ENCODE data around the gene UNC45B.
"Not testable (repeated sequence)": the region's sequence is repeated elsewhere in the genome, so short reads cannot be mapped to it uniquely, and the experiment has no call there.

Gene UNC45B

GRCh38 chr17:35141681-35142466, 5.7 kb upstream of the UNC45B start, which contains the start of gene NLE1:
Gene NLE1 (minus strand): TSS chr17:35142303. CDS start chr17:35142275, 28 bp downstream.
- DNase-seq (ENCODE audit: low spot score), result peak; percentile 92

- no peak for DNase-seq (ENCODE audit: low spot score)
Observed at GRCh38 chr17:35142467-35142796, 5.2 kb upstream of the UNC45B start.

- no peak for DNase-seq (ENCODE audit: low spot score)
Observed at GRCh38 chr17:35144840-35145239, 2.8 kb upstream of the UNC45B start.

- no peak for DNase-seq (ENCODE audit: low spot score)
Observed at GRCh38 chr17:35146214-35146833, 1.3 kb upstream of the UNC45B start.

GRCh38 chr17:35148144-35148543, 527 bp downstream of the UNC45B start:
- DNase-seq (ENCODE audit: low spot score), result no peak

GRCh38 chr17:35149941-35150340, 2.3 kb downstream of the UNC45B start:
- no peak for DNase-seq (ENCODE audit: low spot score)

GRCh38 chr17:35151080-35151479, 3.5 kb downstream of the UNC45B start:
- not testable (repeated sequence) for DNase-seq (ENCODE audit: low spot score)

- no peak for DNase-seq (ENCODE audit: low spot score)
Observed at GRCh38 chr17:35152421-35153140, 5.0 kb downstream of the UNC45B start.

GRCh38 chr17:35154196-35155165, 6.9 kb downstream of the UNC45B start:
- DNase-seq (ENCODE audit: low spot score), result no peak

- DNase-seq (ENCODE audit: low spot score), result no peak
Observed at GRCh38 chr17:35155246-35155645, 7.6 kb downstream of the UNC45B start.

- DNase-seq (ENCODE audit: low spot score), result no peak
Observed at GRCh38 chr17:35159940-35160339, 12.3 kb downstream of the UNC45B start.

GRCh38 chr17:35160354-35161201, 13.0 kb downstream of the UNC45B start:
- no peak for DNase-seq (ENCODE audit: low spot score)

GRCh38 chr17:35161281-35161761, 13.7 kb downstream of the UNC45B start:
- DNase-seq (ENCODE audit: low spot score), result no peak

GRCh38 chr17:35162755-35163154, 15.1 kb downstream of the UNC45B start:
- no peak for DNase-seq (ENCODE audit: low spot score)

GRCh38 chr17:35163886-35164285, 16.3 kb downstream of the UNC45B start:
- DNase-seq (ENCODE audit: low spot score), result no peak

- no peak for DNase-seq (ENCODE audit: low spot score)
Observed at GRCh38 chr17:35164716-35165115, 17.1 kb downstream of the UNC45B start.

- DNase-seq (ENCODE audit: low spot score), result no peak
Observed at GRCh38 chr17:35166526-35166925, 18.9 kb downstream of the UNC45B start.

- DNase-seq (ENCODE audit: low spot score), result no peak
Observed at GRCh38 chr17:35167046-35167445, 19.4 kb downstream of the UNC45B start.

- peak; percentile 26 for DNase-seq (ENCODE audit: low spot score)
Observed at GRCh38 chr17:35167666-35168065, 20.0 kb downstream of the UNC45B start.

GRCh38 chr17:35169835-35170363, 22.3 kb downstream of the UNC45B start:
- DNase-seq (ENCODE audit: low spot score), result no peak

All from AG08395 (cell line).